Motor neuron (in vitro differentiated cells): ENCODE results near the gene ENGASE. TPM values are rescaled to one million over a fixed set of nuclear protein-coding genes. Genes with fewer than 3 reads are reported as not detected.
"Not testable (repeated sequence)": the region's sequence is repeated elsewhere in the genome, so short reads cannot be mapped to it uniquely, and the experiment has no call there.

Experiments
- ATAC-seq, 8 experiments: fragments of 200-7000 bp; cut with Tn5 transposase; replicated peaks in 6 of 8; 2 replicates each; pipeline ENCODE4 v1.8.0; 2021; ENCODE audit warnings: mild to moderate bottlenecking in 8 of 8, moderate library complexity in 8 of 8
- H3K27ac ChIP-seq, 2 donors: fragments of 250-450 bp; sonication (Bioruptor Pico); 2 replicates each; pipeline ENCODE4 v1.9.0; 2021; ENCODE audit warnings: antibody characterized with exemption in 2 of 2, mild to moderate bottlenecking in 2 of 2, moderate library complexity in 1 of 2
- H3K4me1 ChIP-seq, 2 donors: fragments of 250-450 bp; sonication (Bioruptor Pico); replicated peaks in 1 of 2; 2 replicates each; pipeline ENCODE4 v1.6.1; 2021; ENCODE audit warnings: antibody characterized with exemption in 2 of 2, mild to moderate bottlenecking in 2 of 2, moderate library complexity in 1 of 2
- H3K4me3 ChIP-seq, 5 donors: fragments of 250-450 bp; sonication (Bioruptor Pico); 2 replicates each; pipeline ENCODE4 v1.9.0; 2021; ENCODE audit warnings: antibody characterized with exemption in 5 of 5, mild to moderate bottlenecking in 5 of 5, moderate library complexity in 4 of 5
- WGBS, 10 experiments: fragments of 450-650 bp; shearing (Covaris generic); methylation state at CpG; one replicate each; pipeline ENCODE4 v1.0.0; 2022; 5-methylcytosine and 5-hydroxymethylcytosine counted together
- in situ Hi-C, 9 experiments: fragments of 400-800 bp; cut with MboI; loops; one replicate each; pipeline ENCODE4 v1.15.0; 2021; ENCODE audit warnings: low sequenced_read_pairs in 9 of 9, low pct_unique_long_range_greater_than_20kb in 2 of 9; ENCODE audit not compliant: unreplicated experiment in 9 of 9
- total RNA-seq, 8 experiments: library from RNA; unstranded; fragments of 300-600 nt; gene quantifications; 2 replicates each; pipeline versions ENCODE4 v1.2.3 to v1.2.4, GENCODE V29; 2022

The ENGASE gene, protein sequence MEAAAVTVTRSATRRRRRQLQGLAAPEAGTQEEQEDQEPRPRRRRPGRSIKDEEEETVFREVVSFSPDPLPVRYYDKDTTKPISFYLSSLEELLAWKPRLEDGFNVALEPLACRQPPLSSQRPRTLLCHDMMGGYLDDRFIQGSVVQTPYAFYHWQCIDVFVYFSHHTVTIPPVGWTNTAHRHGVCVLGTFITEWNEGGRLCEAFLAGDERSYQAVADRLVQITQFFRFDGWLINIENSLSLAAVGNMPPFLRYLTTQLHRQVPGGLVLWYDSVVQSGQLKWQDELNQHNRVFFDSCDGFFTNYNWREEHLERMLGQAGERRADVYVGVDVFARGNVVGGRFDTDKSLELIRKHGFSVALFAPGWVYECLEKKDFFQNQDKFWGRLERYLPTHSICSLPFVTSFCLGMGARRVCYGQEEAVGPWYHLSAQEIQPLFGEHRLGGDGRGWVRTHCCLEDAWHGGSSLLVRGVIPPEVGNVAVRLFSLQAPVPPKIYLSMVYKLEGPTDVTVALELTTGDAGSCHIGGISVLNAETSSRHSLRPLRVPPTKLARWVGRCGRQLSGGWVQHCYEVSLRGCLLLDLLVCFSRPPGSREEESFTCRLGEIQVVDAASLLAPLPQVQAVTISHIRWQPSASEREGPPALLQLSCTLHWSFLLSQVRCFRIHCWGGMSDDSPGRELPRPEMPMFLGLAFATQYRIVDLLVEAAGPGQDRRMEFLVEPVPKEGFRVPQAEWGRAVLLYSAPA
- 10 to 100 TPM; 10.0 to 49.6 (median 15.4) TPM for total RNA-seq

DNA sequence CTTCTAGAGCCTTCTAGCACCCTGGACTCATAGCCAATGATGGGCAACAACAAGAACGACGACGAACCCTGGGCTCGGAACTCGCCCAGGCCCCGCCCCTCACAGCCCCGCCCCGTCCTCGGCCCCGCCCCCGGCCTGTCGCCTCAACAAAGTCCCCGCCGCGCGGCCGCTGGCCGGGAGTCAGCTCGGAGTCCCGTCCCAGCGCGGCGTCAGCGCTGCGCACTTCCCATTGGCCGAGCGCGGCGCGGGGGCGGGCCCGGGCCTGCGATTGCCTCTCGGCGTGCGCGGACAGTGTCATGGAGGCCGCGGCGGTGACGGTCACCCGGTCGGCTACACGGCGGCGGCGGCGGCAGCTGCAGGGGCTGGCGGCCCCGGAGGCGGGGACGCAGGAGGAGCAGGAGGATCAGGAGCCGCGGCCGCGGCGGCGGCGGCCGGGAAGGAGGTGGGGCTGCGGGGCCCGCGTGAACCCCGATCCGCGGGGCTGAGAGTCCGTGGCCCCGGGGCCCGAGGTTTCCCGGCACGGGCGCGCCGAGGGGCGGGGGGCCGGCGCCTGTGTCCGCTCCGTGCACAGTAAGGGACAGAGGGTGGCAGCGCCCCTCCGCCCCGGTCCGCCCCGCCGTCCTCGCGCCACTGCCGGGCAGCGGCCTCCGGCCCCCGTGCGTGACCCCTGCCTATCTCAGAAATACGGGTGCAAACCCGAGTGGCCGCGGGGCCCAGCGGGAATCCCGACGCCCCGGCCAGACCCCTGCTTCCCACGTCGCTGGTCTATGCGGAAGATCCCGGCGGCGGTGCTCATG, at the start of gene ENGASE:
Gene ENGASE (plus strand): TSS at position 176 of the 797 bp plus-strand sequence. CDS start 121 bp downstream, at position 297.
- peaks cover 8 to 10% of the 10 kb centered on the region in 2 donors for H3K4me1 ChIP-seq
- H3K27ac ChIP-seq = peak within 1 kb of the TSS; percentile 29 to 83
- ATAC-seq = peak; percentile 95 to 98 (median 98)
- 0% methylated on average over 2 to 12 of the region's 106 CpGs; no CpG with 5 or more reads in 8 of the 10 experiments for WGBS, 10 experiments
- in situ Hi-C loops = loop anchor here in 5 of 9 experiments (25.0 kb wide), 2 partner anchors 312 to 637 kb away; no protein-coding TSS in a partner anchor
- H3K4me3 ChIP-seq = peak within 1 kb of the TSS; percentile 52 to 86 (median 80)

DNA sequence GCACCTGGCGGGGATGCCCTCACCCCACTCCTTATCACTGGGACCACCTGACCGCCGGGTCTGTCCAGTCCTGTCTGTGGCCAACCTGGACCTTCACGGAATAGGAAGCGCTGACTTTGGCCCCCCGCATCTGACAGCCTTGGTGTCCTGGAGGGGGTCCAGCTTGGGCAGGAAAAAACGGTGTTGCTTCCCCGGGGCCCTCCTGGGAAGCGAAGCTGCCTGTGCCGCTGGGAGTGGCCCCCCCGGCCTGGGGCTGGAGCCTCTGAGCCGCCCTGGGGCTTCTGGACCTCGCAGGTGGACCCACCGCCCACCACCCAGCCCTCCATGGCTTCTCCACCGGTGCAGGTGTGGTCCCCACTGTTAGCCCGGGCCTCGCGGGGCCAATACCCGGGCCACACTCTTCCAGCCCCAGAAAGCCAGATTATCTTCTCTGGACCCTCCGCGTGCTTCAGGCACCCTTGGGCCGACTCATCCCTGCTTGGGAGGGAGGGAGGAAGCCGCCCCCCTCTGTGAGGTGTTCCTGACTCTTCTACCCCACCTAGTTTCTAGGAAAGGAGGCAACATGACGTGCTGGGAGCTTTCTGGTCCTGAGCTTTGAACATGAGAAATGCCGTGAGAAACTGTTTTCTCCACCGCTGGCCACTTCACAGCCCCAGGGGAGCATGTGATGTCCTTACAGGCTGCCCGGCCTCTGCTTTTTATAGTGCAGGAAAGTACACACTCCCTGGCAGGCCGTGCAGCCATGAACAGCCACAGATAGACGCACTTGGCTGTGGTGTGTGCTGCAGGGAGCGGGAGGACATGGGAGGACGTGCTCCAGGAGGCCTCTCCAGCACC, 49.5 kb upstream of the ENGASE start:
- 0 to 80% (median 38%) methylated on average over 1 to 16 of the region's 31 CpGs; no CpG with 5 or more reads in 5 of the 10 experiments for WGBS, 10 experiments
- peak in 5 of 8 experiments; percentile 28 to 56 (median 39) for ATAC-seq
- peaks cover 5 to 11% of the 10 kb centered on the region in 2 donors for H3K4me1 ChIP-seq
- H3K27ac ChIP-seq = no peak overlapping the region
- H3K4me3 ChIP-seq = peak overlapping the region in 2 of 5 donors; percentile 31 to 42
- in situ Hi-C loops = no loop called here

GRCh38 chr17:79026376-79027273, 48.0 kb upstream of the ENGASE start:
- no peak overlapping the region for H3K27ac ChIP-seq
- WGBS, 10 experiments = 24 to 100% (median 83%) methylated on average over 1 to 5 of the region's 16 CpGs; no CpG with 5 or more reads in 5 of the 10 experiments
- ATAC-seq = peak in 3 of 8 experiments; percentile 10 to 44 (median 12)
- in situ Hi-C loops = no loop called here
- no peak overlapping the region for H3K4me3 ChIP-seq
- H3K4me1 ChIP-seq = peaks cover 5 to 11% of the 10 kb centered on the region in 2 donors

- H3K27ac ChIP-seq = no peak overlapping the region
- ATAC-seq = peak in 3 of 8 experiments; percentile 9 to 16 (median 13)
Measured at GRCh38 chr17:79027274-79027924, 47.2 kb upstream of the ENGASE start.

GRCh38 chr17:79027925-79028491, 46.6 kb upstream of the ENGASE start:
- in situ Hi-C loops = no loop called here

More at GRCh38 chr17:79027274-79027924, 47.2 kb upstream of the ENGASE start:
- WGBS, 10 experiments = 0 to 35% (median 21%) methylated on average over 1 to 2 of the region's 10 CpGs; no CpG with 5 or more reads in 6 of the 10 experiments
- peaks cover 5 to 11% of the 10 kb centered on the region in 2 donors for H3K4me1 ChIP-seq
- in situ Hi-C loops = no loop called here
- H3K4me3 ChIP-seq = no peak overlapping the region

DNA sequence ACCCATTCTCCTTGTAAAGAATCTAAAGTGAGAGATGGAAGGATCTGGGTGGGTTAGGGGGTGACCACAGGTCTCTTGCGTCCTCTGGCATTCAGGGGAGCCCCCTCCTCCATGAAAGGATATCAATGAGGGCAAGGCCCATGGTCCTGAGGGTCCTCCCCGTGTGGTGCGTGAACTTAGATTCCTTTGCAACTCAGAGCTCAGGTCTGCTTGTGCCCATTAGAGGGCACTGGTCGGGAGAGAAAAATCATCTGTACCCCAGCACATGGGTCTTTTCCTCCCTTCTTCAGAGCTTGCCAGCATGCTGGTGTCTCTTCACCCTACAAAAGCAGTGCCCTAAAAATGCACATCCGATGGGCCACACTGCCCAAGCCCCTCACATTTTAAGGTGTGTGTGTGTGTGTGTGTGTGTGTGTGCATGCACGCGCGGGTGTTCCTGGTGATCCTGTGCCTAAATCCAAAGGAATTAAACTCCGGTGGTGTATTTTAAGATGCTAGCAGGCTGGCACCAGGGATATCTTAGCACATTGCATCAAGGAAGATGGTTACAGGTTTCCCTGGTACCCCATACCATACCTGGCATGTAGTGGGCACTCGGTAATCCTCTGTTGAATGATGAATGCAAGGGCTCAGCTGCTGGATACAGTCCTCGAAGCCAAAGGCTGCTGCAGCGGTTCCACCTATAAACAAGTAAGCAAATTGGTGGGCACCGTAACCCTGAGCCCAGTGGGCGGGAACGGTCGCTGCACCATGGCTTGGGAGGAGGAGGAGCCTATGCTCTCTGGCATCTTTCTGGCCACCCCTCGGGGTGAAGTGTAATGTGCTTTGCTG, 45.9 kb upstream of the ENGASE start:
- Histone ChIP-seq H3K4me1 (peaks cover 5 to 11% of the 10 kb centered on the region in 2 donors), H3K27ac (no peak overlapping the region), H3K4me3 (no peak overlapping the region)
- 44 to 76% (median 64%) methylated on average over 3 to 7 of the region's 17 CpGs; no CpG with 5 or more reads in 5 of the 10 experiments for WGBS, 10 experiments
- ATAC-seq = peak in 1 of 8 experiments; percentile 14
- in situ Hi-C loops = no loop called here

More at GRCh38 chr17:79027925-79028491, 46.6 kb upstream of the ENGASE start:
- Histone ChIP-seq H3K27ac (no peak overlapping the region), H3K4me1 (peaks cover 5 to 11% of the 10 kb centered on the region in 2 donors), H3K4me3 (no peak overlapping the region)
- peak in 3 of 8 experiments; percentile 4 to 9 (median 5) for ATAC-seq
- WGBS, 10 experiments = 12 to 44% (median 32%) methylated on average over 1 to 5 of the region's 16 CpGs; no CpG with 5 or more reads in 6 of the 10 experiments

DNA sequence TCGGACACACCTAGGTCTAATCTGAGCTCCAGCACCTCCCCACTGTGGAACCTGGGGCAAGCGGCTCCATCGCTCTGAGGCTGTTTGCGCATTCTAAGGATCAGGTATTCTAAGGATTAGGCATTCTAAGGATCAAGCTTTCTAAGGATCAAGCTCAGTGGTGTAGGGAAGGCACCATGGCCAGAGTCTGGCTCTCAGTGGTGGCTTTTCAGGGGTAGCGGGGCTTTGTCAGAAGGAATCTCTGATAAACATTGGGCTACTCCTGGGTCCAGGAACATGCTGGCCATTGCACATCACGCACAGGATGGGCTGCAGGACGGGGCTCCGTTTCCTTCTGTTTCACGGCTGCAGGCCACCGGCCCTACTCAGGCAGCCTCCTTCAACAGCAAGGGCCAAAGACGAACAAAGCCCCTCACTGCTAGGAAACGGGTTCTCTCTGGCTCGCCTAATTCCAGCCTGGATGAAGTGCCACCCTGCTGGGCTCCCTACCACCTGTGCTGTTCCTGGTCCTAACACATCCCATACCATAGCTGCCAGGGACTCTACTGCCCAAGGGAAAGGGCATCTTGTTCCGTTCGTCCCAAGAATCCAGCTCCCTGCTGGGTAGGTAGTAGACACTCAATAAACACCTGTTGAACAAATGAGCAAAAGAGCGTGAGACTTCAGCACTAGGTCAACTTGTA, 45.2 kb upstream of the ENGASE start:
- 49 to 100% (median 87%) methylated on average over 1 to 8 of the region's 16 CpGs; no CpG with 5 or more reads in 1 of the 10 experiments for WGBS, 10 experiments
- Histone ChIP-seq H3K4me1 (peaks cover 4 to 10% of the 10 kb centered on the region in 2 donors), H3K4me3 (no peak overlapping the region), H3K27ac (no peak overlapping the region)
- in situ Hi-C loops = no loop called here
- no peak for ATAC-seq

DNA sequence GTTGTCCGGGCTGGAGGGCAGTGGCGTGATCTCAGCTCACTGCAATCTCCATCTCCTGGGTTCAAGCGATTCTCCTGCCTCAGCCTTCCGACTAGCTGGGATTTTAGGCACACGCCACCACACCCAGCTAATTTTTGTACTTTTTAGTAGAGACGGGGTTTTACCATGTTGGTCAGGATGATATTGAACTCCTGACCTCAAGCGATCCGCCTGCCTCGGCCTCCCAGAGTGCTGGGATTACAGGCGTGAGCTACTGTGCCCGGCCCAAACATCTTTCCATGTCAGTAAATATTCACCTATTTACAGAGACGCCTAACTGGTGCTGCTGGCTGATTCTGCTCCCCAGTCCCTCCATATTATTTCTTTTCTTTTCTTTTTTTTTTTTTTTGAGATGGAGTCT, 44.0 kb upstream of the ENGASE start:
- H3K4me1 ChIP-seq, ATAC-seq, H3K27ac ChIP-seq, in situ Hi-C loops, H3K4me3 ChIP-seq: not testable (repeated sequence)
- 39 to 98% (median 79%) methylated on average over 2 to 11 of the region's 12 CpGs for WGBS, 10 experiments

DNA sequence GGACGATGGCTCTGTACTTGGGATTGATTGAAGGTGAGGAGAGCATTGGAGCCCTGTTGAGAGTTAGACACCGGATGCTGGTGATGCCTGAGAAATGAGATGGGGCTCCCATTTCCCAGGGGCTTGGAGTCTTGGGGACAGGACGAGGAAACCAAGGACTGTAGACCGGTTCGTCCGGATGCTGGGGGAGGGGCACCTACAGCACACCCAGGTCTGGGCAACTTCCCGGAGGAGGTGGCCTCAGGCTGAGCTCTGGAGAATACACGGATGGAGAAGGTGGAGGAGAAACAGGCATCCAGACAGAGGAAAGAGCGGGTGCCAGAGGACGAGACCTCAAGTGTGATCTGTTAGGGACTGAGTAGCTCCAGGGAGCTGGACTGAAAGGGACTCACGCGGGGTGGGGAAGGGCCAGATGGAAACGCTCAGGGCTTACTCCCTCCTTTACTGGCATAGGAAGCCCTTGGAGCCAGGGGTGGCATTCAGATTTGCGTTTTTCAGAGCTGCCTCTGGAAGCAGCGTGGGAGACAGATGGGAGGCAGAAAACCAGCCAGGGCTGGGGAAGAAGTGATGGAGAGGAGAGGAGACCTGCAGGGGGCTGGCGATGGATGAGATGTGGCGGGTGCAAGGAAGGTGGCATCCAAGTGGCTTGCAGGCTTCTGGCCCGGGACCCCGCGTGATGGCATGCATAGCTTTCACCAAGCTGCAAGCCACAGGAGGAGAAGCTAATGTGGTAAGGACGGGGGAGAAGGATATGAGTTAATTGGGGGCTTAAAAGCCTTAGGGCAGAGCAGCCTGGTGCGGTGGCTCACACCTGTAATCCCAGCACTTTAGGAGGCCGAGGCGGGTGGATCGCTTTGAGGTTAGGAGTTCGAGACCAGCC, 42.4 kb upstream of the ENGASE start:
- Histone ChIP-seq H3K27ac (no peak overlapping the region), H3K4me3 (no peak overlapping the region), H3K4me1 (peaks cover 0 to 2% of the 10 kb centered on the region in 2 donors)
- in situ Hi-C loops = no loop called here
- 45 to 82% (median 74%) methylated on average over 1 to 16 of the region's 26 CpGs; no CpG with 5 or more reads in 2 of the 10 experiments for WGBS, 10 experiments
- ATAC-seq = peak in 1 of 8 experiments; percentile 7
